Left renal cortex interstitium (tissue), 4 donors: Measurements from ENCODE around the gene SCNN1G. TPM values are rescaled to one million over a fixed set of nuclear protein-coding genes. Genes with fewer than 3 reads are reported as not detected.
A peak's percentile ranks its signal among the peaks of the same experiment; 100 is the strongest.
"Not testable (repeated sequence)": the region's sequence is repeated elsewhere in the genome, so short reads cannot be mapped to it uniquely, and the experiment has no call there.

ENCODE experiments used
- DNase-seq, 4 donors: peaks; one replicate each; pipeline ENCODE4 v3.0.0-alpha.2; 2013; ENCODE audit warnings: low read depth in 4 of 4, low spot score in 2 of 4, missing footprints in 1 of 4
- polyA plus RNA-seq, 4 donors: library from polyadenylated mRNA; unstranded; fragments of 120-200 nt; gene quantifications; one replicate each; pipeline ENCODE4 v1.2.1, GENCODE V29; 2013; ENCODE audit not compliant: insufficient read length in 4 of 4

SCNN1G gene
- 10 to 100 TPM; 37.0 to 56.1 (median 46.1) TPM for polyA plus RNA-seq

DNA sequence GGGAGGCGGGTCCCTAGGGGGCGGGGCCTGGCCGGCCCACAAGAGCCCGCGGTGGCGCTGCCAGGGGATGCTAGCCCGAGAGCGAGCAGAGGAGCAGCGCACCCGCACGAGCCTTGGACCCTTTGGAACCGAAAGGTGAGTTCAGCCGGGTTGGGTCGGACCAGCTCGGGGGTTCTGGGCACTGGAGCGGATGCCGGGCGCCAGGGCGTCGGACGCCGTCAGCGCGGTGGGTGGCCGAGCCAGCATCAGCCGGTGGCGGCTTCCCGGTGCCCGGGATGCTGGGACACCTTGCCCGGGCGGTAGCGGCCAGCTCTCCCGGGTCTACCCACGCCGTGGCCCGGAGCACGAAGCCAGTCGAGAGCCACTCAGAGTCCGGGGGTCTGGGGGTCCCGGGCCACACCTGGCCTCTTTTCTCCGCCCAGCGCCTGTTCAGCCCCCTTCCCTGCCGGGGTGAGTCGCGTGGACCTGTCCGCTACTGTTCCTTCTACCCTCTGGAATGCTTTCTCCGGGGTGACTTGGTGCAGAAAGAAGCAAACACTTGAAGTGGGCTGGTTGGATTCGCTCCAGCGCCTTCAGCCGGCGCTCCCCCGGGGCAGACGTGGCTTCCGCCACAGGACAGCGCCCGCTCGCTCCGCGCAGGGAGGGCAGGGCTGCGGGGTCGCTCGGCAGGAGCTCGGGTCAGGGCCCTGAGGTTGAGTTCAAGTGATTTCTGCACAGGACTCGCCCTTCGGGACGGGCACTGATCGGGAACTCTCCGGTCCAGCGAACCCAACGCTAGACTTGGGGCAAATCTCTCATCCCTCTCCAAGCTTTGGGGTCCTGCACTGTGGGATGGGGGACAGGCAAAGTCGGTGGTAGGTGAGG is at the start of gene SCNN1G:
Gene SCNN1G (plus strand): TSS at position 67 of the 864 bp plus-strand sequence. CDS start 3,527 bp downstream, outside the sequence.
- no peak for DNase-seq

DNA sequence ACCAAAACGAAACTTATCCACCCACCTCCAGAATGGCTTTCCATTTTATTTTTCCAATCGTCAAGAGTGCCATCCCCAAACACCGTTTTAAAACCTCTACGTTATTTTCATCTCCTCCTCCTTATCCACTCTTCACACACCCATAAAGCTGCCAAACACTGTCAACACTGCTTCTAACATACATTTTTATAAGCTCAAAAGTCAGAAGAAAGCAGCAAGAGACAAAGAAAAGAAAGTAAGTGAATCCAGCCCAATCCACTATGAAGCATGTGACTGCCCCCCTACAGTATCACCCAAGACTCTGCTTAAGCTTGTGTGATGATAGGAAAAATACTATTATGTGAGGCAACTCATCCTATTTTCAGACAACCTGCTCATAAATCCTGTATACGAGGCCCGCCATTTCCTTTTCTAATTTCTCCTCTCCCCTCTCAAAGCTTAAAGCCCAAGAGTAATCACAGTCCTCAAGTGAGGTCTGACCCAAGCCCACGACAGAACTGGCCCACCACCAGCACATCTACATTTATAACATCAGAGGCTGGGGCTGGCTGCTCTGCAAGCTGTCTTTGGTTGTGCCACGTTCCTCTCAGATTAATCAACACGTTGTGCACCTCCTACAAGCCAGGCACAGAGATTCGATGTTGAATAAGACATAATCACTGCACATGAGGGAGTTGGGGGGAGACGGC is 49.6 kb upstream of the SCNN1G start:
- DNase-seq, result no peak

GRCh38 chr16:23134274-23134673 is 48.3 kb upstream of the SCNN1G start:
- DNase-seq, result no peak

DNA sequence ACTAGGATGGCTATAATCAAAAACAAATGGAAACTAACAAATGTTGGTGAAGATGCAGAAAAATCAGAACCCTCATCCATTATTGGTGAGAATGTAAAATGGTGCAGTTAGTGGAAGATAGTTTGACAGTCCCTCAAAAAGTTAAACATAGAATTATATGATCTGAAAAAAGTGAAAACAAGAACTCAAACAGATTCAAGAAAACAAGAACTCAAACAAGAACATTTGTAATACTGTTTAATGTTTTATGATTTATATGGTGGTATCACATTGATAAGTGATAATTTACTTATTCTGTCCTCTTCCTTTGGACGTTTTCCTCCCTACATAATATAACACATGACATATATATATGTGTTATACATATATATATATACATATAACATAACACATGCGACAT is 45.3 kb upstream of the SCNN1G start:
- DNase-seq, result no peak

DNA sequence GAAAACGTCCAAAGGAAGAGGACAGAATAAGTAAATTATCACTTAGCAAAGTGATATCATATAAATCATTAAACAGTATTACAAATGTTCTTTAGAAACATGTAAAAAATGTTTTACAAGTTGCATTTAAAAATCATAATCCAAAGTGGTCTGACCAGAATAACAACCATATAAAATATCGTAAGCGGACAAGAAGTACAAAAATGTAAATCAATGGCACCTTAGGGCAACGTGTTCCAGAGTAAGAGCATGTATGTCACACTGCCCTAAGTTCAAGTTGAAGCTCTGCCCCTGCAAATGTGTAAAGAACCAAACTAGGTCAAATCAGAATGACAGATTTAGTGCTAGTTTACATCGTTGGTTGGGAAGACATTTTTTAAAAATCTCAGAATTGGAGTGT is 44.7 kb upstream of the SCNN1G start:
- DNase-seq, result no peak

DNA sequence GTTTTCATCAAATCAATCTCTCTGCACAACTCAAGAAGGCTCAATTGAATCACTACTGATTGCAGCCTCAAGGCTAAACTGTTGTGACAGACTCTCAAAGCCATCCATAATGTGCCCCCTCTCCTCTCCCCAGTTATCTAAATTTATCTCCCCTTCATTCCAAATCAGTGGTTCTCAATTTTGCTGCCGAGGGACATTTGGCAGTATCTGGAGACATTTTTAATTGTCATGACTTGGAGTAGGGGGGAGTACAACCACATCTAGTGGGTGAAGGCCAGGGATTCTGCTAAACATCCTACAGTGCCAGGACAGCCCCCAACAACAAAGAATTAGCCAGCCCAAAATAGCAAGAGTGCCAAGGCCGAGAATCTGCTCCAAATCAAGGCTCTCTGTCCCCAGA is 42.4 kb upstream of the SCNN1G start:
- no peak for DNase-seq

DNA sequence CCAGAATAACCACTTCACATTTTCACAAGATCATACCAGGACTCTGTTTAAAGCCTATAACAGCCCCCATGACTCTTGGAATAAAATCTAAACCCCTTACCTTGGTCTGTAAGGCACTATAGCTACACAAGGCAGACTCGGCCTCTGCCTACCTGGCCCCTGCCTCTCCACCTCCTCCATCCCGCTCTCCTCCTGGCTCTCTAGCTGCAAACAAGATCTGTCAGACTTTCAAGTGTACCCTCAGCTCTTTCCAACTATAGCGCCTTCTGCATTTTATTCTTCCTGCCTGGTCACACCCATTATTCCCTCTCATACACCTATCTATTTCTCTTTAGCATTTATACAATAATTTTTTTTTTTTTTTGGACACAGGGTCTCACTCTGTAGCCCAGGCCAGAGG is 41.5 kb upstream of the SCNN1G start:
- no peak for DNase-seq

DNA sequence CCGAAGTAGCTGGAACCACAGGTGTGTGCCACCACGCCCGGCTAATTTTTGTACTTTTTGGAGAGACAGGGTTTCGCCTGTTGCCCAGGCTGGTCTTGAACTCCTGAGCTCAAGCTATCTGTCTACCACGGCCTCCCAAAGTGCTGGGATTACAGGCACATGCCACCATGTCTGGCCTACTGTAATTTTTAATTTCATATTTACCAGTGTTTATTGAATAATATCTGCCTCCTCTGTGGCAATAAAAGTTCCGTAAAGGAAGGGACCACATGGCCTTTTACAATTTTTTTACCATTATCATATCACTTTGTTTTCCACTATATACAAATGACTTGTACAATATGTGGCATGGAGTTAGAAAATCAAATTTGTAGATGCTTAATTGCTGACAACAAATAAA is 41.0 kb upstream of the SCNN1G start:
- no peak for DNase-seq

DNA sequence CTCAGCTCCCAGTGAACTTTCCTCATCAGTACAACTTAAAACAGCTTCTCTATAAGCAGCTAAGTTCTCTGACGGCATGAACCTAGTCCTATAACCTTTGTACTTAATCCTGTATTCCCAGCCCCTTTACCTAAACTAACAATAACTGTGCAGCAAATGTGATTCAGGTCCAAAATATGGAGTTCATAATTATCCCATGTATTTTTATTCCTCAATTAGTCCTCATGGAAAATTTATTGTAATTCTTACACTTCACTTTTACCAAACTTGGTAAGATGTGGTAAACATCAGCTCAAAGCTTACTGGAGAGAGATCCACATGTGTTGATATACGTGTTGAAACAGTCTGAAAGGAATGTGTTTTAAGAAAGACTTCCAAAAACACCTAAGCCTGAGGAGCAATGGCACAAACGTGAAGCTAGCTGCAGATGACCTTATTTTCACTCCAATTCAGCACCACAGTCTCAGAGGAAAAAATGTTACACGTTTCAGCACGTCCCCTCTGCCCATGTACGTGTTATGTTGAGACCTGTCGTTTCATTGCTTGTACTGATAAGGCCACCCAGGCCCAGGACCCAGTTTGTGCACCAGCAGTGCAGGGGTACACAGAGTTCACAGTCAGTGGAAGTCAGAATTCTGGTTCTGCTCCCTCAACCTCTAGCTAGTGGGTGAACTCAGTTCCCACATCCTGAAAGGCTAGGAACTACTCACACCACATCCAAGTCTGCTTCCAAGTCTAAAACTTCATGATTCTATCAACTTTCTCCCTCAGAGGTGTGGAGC is 40.4 kb upstream of the SCNN1G start:
- DNase-seq, result no peak

- DNase-seq, result no peak
These were observed 39.2 kb upstream of the SCNN1G start for GRCh38 chr16:23143391-23143790.

DNA sequence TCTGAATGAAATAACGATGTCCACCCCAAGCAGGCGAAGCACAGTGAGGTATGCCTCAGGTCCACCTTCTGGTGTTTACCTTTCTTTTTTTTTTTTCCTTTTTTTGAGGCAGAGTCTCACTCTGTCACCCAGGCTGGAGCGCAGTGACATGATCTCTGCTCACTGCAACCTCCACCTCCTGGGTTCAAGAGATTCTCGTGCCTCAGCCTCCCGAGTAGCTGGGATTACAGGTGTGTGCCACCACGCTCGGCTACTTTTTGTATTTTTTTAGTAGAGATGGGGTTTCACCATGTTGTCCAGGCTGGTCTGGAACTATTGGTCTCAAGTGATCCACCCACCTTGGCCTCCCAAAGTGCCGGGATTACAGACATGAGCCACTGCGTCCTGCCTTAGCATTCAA is 38.2 kb upstream of the SCNN1G start:
- DNase-seq, result not testable (repeated sequence)

GRCh38 chr16:23145186-23145585 is 37.4 kb upstream of the SCNN1G start:
- no peak for DNase-seq

DNA sequence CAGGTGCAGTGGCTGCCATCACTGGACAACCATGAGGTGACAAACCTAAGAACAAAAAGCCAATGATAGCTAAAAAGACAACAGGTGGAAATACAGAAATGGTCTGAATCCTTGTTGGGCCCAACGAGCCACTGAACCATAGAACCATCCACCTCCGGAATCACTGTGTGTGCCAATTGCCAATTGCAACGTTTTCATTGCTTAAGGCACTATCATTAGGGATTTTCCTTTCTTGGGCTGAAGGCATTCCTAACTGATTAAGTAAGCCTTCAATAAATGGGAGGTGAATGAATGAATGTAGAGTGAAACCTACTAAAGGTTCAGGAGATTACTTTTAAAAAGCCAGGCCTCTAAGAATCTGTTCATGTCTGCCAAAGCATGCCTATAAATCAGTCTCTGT is 36.9 kb upstream of the SCNN1G start:
- no peak for DNase-seq

DNA sequence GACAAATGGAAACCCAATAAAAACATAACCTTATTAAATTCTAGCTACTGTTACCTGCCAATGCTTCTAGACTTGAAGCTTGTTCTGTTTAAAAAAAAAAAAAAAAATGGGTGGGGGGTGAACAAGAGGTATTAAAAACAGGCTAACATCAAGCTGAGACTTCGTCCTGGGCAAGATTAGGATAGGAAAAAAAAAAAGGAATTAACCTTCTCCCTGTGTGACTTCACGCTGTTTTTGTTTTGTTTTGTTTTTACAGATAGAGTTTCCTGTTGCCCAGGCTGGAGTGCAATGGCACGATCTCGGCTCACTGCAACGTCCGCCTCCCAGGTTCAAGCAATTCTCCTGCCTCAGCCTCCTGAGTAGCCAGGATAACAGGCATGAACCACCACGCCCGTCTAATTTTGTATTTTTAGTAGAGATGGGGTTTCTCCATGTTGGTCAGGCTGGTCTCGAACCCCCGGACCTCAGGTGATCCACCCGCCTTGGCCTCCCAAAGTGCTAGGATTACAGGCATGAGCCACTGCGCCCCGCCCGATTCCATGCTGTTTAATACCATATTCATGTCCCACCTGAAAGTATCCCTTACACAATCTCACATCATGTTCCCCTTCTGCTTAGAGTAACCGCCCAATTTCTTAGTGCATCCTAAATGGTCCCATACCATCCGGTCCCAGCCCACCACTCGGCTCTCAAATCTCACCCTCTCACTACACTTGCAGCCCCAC is 35.5 kb upstream of the SCNN1G start:
- DNase-seq, result no peak

- no peak for DNase-seq
These were observed 34.9 kb upstream of the SCNN1G start for GRCh38 chr16:23147666-23148065.

DNA sequence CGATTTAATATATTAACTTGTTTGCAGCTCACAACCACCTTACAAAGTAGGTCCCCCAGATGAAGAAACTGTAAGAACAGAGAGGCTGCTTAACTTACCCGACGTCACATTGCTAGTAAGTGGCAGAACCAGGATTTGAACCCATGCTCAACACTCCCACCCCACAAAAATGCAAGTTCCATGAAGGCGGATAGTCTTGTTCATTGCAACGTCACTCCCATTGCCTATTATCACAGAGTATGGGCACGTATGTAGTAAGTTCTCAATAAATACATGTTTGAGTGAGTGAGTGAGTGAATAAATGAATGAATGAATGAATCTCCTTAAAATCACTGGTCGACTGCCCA is 34.4 kb upstream of the SCNN1G start:
- DNase-seq, result no peak

GRCh38 chr16:23148513-23149266 is 33.9 kb upstream of the SCNN1G start:
- DNase-seq, result no peak

GRCh38 chr16:23149267-23149992 is 33.1 kb upstream of the SCNN1G start, which contains the start of gene USP31:
Gene USP31 (minus strand): TSS chr16:23149452. CDS start chr16:23149270, 182 bp downstream.
- peak in 3 of 4 donors; percentile 78 to 91 (median 82) for DNase-seq

- no peak for DNase-seq
These were observed 32.6 kb upstream of the SCNN1G start for GRCh38 chr16:23149993-23150364.
